Skeletal muscle satellite cell (primary cell): ENCODE measurements around the gene TSNAXIP1.
A peak's percentile ranks its signal among the peaks of the same experiment; 100 is the strongest.
"Not testable (repeated sequence)": the region's sequence is repeated elsewhere in the genome, so short reads cannot be mapped to it uniquely, and the experiment has no call there.

ENCODE experiments used
- H3K27me3 ChIP-seq: 2 replicates; pipeline ENCODE4 v1.7.0; 2013; ENCODE audit warnings: low read length; ENCODE audit not compliant: control insufficient read depth, insufficient read depth
- H3K36me3 ChIP-seq: 2 replicates; pipeline ENCODE4 v1.7.0; 2013; ENCODE audit warnings: mild to moderate bottlenecking, control low read depth, low read length; ENCODE audit not compliant: insufficient read depth
- H3K4me1 ChIP-seq: 2 replicates; pipeline ENCODE4 v1.7.0; 2013; ENCODE audit warnings: low read length; ENCODE audit not compliant: control insufficient read depth, insufficient read depth
- H3K4me2 ChIP-seq: 2 replicates; pipeline ENCODE4 v1.7.0; 2013; ENCODE audit warnings: mild to moderate bottlenecking, low read length
- H3K4me3 ChIP-seq: 2 replicates; pipeline ENCODE4 v1.7.0; 2013; ENCODE audit warnings: low read length
- H3K9ac ChIP-seq: 2 replicates; pipeline ENCODE4 v1.7.0; 2013; ENCODE audit warnings: mild to moderate bottlenecking, low read depth, low read length, moderate library complexity
- H3K9me3 ChIP-seq: replicated peaks from 2 replicates; pipeline ENCODE4 v1.7.0; 2013; ENCODE audit warnings: mild to moderate bottlenecking, control low read depth, low read length

Gene TSNAXIP1

GRCh38 chr16:67814567-67814966, 7.9 kb downstream of the TSNAXIP1 start:
- Histone ChIP-seq H3K9ac (no peak overlapping the region), H3K4me1 (no peaks in the 10 kb centered on the region), H3K4me3 (no peak overlapping the region), H3K36me3 (no peaks in the 10 kb centered on the region), H3K4me2 (no peak overlapping the region), H3K9me3 (no peaks in the 10 kb centered on the region), H3K27me3 (no peaks in the 10 kb centered on the region)

- no peaks in the 10 kb centered on the region for H3K9me3 ChIP-seq
- H3K36me3 ChIP-seq = no peaks in the 10 kb centered on the region
- no peak overlapping the region for H3K4me3 ChIP-seq
- no peak overlapping the region for H3K9ac ChIP-seq
- H3K27me3 ChIP-seq = no peaks in the 10 kb centered on the region
- no peak overlapping the region for H3K4me2 ChIP-seq
- no peaks in the 10 kb centered on the region for H3K4me1 ChIP-seq
Observed at GRCh38 chr16:67820608-67821259, 14.0 kb downstream of the TSNAXIP1 start.

DNA sequence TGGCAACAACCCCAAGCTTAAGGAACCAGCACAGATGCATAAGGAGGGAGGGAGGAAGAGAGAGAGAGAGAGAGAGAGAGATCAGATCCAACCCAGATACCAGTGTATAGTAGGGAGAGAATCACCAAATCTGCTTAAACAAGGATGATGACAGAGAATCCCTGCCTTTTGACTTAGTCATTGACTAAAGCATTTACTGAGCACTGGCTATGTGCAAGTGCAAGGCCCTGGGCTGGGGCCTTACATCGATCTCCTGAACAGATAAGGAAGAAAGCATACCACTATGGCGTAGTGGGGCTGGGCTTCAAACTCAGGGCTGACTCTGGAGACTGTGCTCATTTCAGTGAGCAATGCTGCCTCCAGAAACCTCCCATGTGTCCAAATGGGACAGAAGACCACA, 15.8 kb downstream of the TSNAXIP1 start:
- Histone ChIP-seq H3K27me3 (no peaks in the 10 kb centered on the region), H3K4me3 (no peak overlapping the region), H3K36me3 (peaks cover 10% of the 10 kb centered on the region), H3K4me1 (no peaks in the 10 kb centered on the region), H3K4me2 (no peak overlapping the region), H3K9me3 (no peaks in the 10 kb centered on the region), H3K9ac (no peak overlapping the region)

GRCh38 chr16:67825119-67825518, 18.4 kb downstream of the TSNAXIP1 start:
- H3K27me3 ChIP-seq = no peaks in the 10 kb centered on the region
- no peak overlapping the region for H3K4me3 ChIP-seq
- no peak overlapping the region for H3K9ac ChIP-seq
- H3K36me3 ChIP-seq = peaks cover 29% of the 10 kb centered on the region
- no peak overlapping the region for H3K4me2 ChIP-seq
- H3K4me1 ChIP-seq = no peaks in the 10 kb centered on the region
- no peaks in the 10 kb centered on the region for H3K9me3 ChIP-seq

GRCh38 chr16:67825906-67826305, 19.2 kb downstream of the TSNAXIP1 start:
- Histone ChIP-seq H3K9ac (no peak overlapping the region), H3K4me1 (no peaks in the 10 kb centered on the region), H3K4me3 (no peak overlapping the region), H3K36me3 (peaks cover 37% of the 10 kb centered on the region), H3K9me3 (no peaks in the 10 kb centered on the region), H3K27me3 (no peaks in the 10 kb centered on the region), H3K4me2 (no peak overlapping the region)

DNA sequence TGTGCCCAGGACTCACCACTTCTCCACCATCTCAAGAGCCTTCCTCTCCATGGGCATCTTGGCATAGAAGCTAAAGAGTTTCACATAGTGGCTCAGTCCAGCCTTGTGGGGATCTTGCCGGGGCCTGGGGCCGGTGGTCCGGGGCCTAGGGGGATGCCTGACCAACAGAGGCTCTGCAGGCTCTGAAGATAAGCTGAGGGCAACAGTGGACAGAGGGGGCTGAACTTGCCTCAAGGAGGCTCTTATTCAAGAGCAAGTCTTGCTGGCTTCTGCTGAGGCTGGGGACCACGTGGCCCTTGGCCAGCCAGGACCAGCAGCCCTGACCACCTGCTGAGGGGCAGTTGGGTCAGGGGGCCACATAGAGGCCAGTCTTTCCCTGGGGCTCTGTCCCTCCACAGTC, 22.0 kb downstream of the TSNAXIP1 start:
- H3K9ac ChIP-seq = no peak overlapping the region
- H3K36me3 ChIP-seq = peaks cover 52% of the 10 kb centered on the region
- no peaks in the 10 kb centered on the region for H3K27me3 ChIP-seq

DNA sequence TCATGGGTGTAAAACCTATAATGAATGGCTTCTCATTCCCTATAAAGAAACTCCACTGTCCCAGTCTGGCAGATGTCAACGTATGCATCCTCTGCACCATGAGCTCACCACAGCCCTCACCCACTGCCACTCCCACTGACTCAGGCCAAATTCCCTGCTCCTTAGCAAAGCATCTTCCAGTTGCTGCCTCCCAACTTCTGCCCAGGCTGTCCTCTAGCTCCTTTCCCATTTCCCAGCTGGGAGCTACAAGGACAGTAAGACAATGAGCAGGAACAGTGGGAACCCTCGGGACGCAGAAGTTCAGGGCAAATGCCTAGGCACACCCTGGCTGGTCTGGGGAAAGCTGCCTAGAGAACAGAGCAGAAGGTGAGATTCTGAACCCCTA, 26.3 kb downstream of the TSNAXIP1 start:
- Histone ChIP-seq H3K4me3 (peak overlapping the region; percentile 74), H3K9me3 (no peaks in the 10 kb centered on the region), H3K36me3 (peaks cover 38% of the 10 kb centered on the region), H3K9ac (peak overlapping the region; percentile 94), H3K27me3 (no peaks in the 10 kb centered on the region), H3K4me1 (peaks cover 7% of the 10 kb centered on the region), H3K4me2 (peak overlapping the region; percentile 84)

More for the DNA sequence above, 22.0 kb downstream of the TSNAXIP1 start:
- peaks cover 7% of the 10 kb centered on the region for H3K4me1 ChIP-seq
- no peak overlapping the region for H3K4me2 ChIP-seq
- H3K4me3 ChIP-seq = no peak overlapping the region
- no peaks in the 10 kb centered on the region for H3K9me3 ChIP-seq

DNA sequence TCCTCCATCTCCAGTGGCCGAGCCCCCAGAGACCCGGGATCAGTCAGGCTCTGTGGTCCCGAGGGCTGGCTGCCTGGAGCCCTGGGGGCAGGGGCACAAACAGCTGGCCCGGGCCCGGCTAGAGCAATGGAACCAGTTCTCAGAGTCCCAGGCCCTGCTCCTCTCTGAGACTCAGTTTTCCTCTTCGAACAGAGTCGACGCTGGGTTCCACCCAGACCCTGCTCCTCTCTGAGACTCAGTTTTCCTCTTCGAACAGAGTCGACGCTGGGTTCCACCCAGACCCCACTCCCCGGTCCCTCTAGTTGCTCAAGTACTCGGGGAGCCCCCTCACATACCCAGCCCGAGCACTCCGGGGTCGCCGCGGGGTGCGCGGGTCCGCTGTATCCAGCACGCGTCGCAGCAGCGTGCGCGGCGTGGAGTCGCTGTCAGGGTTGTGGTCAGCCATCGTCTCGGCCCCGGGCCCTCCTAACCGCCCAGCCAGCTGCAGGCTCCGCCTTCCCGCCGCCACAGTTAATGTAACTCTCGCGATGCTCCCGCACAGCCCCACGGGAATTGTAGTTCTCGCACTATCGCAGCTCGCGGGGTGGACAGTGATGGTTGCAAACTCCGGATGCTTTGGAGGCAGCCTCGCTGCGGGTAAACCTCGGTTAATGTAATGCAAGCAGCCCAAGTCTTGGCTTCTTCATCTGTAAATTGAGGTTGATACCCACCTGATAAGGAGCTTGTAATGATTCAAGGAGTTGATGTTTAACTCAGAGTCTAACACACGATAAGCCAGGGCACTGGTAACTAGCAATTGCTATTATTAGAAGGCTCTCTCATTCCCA, 26.9 kb downstream of the TSNAXIP1 start:
- H3K36me3 ChIP-seq = peaks cover 34% of the 10 kb centered on the region
- no peaks in the 10 kb centered on the region for H3K9me3 ChIP-seq
- peak overlapping the region; percentile 94 for H3K9ac ChIP-seq
- peak overlapping the region; percentile 74 for H3K4me3 ChIP-seq
- H3K4me2 ChIP-seq = peak overlapping the region; percentile 84
- H3K27me3 ChIP-seq = no peaks in the 10 kb centered on the region
- peaks cover 7% of the 10 kb centered on the region for H3K4me1 ChIP-seq

DNA sequence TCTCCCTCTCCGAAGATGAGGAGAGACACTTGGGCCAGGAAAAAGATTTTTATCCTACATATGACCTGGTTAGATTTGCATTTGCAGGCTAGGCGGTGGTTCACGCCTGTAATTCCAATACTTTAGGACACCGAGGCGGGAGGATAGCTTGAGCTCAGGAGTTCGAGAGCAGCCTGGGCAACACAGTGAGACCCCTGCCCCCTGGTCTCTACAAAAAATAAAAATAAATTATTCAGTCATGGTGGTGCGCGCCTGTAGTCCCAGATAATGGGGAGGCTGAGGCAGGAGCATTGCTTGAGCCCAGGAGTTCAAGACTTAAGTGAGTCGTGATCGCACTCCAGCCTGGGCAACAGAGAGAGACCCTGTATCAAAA, 27.5 kb downstream of the TSNAXIP1 start:
- H3K27me3 ChIP-seq = no peaks in the 10 kb centered on the region
- peaks cover 29% of the 10 kb centered on the region for H3K36me3 ChIP-seq
- H3K4me2 ChIP-seq = peak overlapping the region; percentile 84
- H3K9ac ChIP-seq = peak overlapping the region; percentile 94
- H3K4me3 ChIP-seq = peak overlapping the region; percentile 74
- peaks cover 7% of the 10 kb centered on the region for H3K4me1 ChIP-seq
- no peaks in the 10 kb centered on the region for H3K9me3 ChIP-seq

DNA sequence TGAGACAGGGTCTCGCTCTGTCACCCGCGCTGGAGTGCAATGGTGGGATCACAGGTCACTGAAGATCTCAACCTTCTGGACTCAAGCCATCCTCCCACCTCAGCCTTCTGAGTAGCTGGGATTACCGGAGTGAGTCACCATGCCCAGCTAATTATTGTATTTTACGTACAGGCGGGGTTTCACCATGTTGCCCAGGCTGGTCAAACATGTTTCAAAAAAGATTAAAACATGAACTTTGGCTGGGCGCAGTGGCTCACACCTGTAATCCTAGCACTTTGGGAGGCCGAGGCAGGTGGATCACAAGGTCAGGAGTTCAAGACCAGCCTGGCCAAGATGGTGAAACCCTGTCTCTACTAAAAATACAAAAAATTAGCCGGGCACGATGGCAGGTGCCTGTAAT, 30.5 kb downstream of the TSNAXIP1 start:
- peaks cover 12% of the 10 kb centered on the region for H3K4me1 ChIP-seq
- H3K4me3 ChIP-seq, H3K9ac ChIP-seq, H3K9me3 ChIP-seq, H3K4me2 ChIP-seq, H3K27me3 ChIP-seq, H3K36me3 ChIP-seq: not testable (repeated sequence)

DNA sequence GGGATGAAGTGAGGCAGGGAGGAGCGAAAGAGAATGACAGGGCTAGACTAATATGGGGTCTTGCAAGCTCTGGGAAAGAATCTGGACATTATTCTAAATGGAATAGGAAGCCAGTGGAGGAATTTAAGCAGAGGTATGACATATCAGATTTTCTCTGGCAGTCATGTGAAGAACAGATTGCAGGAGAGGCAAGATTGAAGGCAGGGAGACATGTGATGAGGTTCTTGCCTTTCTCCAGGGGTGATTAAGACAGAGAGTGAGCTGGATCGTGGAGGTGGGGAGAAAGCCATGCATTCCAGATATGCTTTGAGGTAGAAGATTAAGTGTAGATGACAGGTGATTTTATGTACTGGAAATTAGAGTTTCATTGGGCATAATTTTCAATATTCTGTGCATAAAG, 31.1 kb downstream of the TSNAXIP1 start:
- Histone ChIP-seq H3K36me3 (no peaks in the 10 kb centered on the region), H3K4me2 (no peak overlapping the region), H3K9me3 (no peaks in the 10 kb centered on the region), H3K27me3 (no peaks in the 10 kb centered on the region), H3K4me1 (peaks cover 10% of the 10 kb centered on the region), H3K4me3 (no peak overlapping the region), H3K9ac (no peak overlapping the region)
